Psoas muscle (tissue), 8 donors: ENCODE measurements around the gene ASPSCR1. TPM values are rescaled to one million over a fixed set of nuclear protein-coding genes. Genes with fewer than 3 reads are reported as not detected.

Experiments
- ATAC-seq, 4 donors: fragments of 200-7000 bp; cut with Tn5 transposase; one replicate each; pipeline ENCODE4 v1.9.1; 2020; ENCODE audit warnings: moderate library complexity in 3 of 4, mild to moderate bottlenecking in 2 of 4
- DNase-seq, 2 donors: peaks; one replicate each; pipeline ENCODE4 v3.0.0-alpha.2; 2020
- H3K27ac ChIP-seq: fragments of 200-600 bp; one replicate; pipeline ENCODE4 v1.8.0; 2022
- H3K27me3 ChIP-seq, 3 donors: fragments of 200-600 bp in 1 of 3; one replicate each; pipeline versions ENCODE4 v1.6.1 to v1.8.0; 2013 to 2022; ENCODE audit warnings: low read length in 2 of 3, mild to moderate bottlenecking in 2 of 3, moderate library complexity in 1 of 3; ENCODE audit not compliant: insufficient read depth in 3 of 3
- H3K36me3 ChIP-seq, 2 donors: fragments of 200-600 bp in 1 of 2; one replicate each; pipeline versions ENCODE4 v1.6.1 to v1.8.0; 2013 to 2022; ENCODE audit warnings: low read depth in 1 of 2, mild to moderate bottlenecking in 1 of 2, moderate library complexity in 1 of 2; ENCODE audit not compliant: insufficient read depth in 1 of 2
- H3K4me1 ChIP-seq: fragments of 200-600 bp; one replicate; pipeline ENCODE4 v1.8.0; 2022
- H3K4me3 ChIP-seq: fragments of 200-600 bp; one replicate; pipeline ENCODE4 v1.8.0; 2022; ENCODE audit warnings: mild to moderate bottlenecking
- H3K9me3 ChIP-seq: fragments of 200-600 bp; one replicate; pipeline ENCODE4 v1.8.0; 2022
- WGBS, 3 donors: extraction: QIAGEN DNeasy Blood & Tissue Kit; methylation state at CpG; one replicate each; pipeline versions ENCODE4 v1.1.6 to v1.1.7; 2013; 5-methylcytosine and 5-hydroxymethylcytosine counted together
- intact Hi-C, 2 donors: fragments of 100-400 bp; cut with DNase I; formaldehyde crosslinking; loops; one replicate each; pipeline versions ENCODE4 v1.11.0 to v1.14.2; 2022
- polyA plus RNA-seq, 3 donors: library from polyadenylated mRNA; stranded (reverse); fragments of 200-250 nt; gene quantifications; one replicate each; pipeline ENCODE4 v1.2.3, GENCODE V29; 2013
- total RNA-seq, 4 donors: library from RNA; stranded (reverse); fragmentation: NEBNext Ultra II Directional in 2 of 4; extraction: Animal tissue kit (Norgen Biotek cat#: 25700) in 2 of 4; gene quantifications; one replicate each; pipeline versions ENCODE4 v1.2.1 to v1.2.4, GENCODE V29; 2021 to 2023
- TF ChIP-seq, protein P1 (sequence below): fragments of 200-600 bp; IDR thresholded peaks from one replicate; pipeline ENCODE4 v1.8.0; 2022; ENCODE audit warnings: antibody characterized with exemption
- donor health status: healthy with polysubstance abuse.
- donor health status: DM: no; HTN: no; CAD: no; lungs with moderate emphysema.
- donor health status: Bipolar disorder and iron deficiency.
- donor health status: healthy.
- donor health status: DM: yes; HTN: yes; CAD: no.
- donor health status: DM: no; HTN: no; CAD: no.
- donor health status: DM: no; HTN: no; CAD: no.
- donor health status: DM: yes; HTN: yes; CAD: no.

The ASPSCR1 gene
- total and polyA plus RNA-seq, 7 donors = 27.7 to 37.4 (median 33.0) TPM

GRCh38 chr17:81962499-81963441, 14.7 kb upstream of the ASPSCR1 start:
- TF ChIP-seq, protein P1, sequence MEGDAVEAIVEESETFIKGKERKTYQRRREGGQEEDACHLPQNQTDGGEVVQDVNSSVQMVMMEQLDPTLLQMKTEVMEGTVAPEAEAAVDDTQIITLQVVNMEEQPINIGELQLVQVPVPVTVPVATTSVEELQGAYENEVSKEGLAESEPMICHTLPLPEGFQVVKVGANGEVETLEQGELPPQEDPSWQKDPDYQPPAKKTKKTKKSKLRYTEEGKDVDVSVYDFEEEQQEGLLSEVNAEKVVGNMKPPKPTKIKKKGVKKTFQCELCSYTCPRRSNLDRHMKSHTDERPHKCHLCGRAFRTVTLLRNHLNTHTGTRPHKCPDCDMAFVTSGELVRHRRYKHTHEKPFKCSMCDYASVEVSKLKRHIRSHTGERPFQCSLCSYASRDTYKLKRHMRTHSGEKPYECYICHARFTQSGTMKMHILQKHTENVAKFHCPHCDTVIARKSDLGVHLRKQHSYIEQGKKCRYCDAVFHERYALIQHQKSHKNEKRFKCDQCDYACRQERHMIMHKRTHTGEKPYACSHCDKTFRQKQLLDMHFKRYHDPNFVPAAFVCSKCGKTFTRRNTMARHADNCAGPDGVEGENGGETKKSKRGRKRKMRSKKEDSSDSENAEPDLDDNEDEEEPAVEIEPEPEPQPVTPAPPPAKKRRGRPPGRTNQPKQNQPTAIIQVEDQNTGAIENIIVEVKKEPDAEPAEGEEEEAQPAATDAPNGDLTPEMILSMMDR = no peak
- DNase-seq (peak in 1 of 2 donors; percentile 69), ATAC-seq (peak in 3 of 4 donors; percentile 16 to 53 (median 43))
- peaks cover 0 to 23% (median 3%) of the 10 kb centered on the region in 3 donors for H3K27me3 ChIP-seq
- H3K9me3 ChIP-seq = no peaks in the 10 kb centered on the region
- H3K4me3 ChIP-seq = peak overlapping the region; percentile 55
- no peaks in the 10 kb centered on the region for H3K36me3 ChIP-seq
- H3K4me1 ChIP-seq = peaks cover 33% of the 10 kb centered on the region
- H3K27ac ChIP-seq = peak overlapping the region; percentile 86
- WGBS, 3 donors = 31 to 56% (median 33%) methylated on average over 34 to 37 of the region's 37 CpGs
- intact Hi-C loops = loop anchor here (5.0 kb wide), 2 partner anchors 40 to 190 kb away; no protein-coding TSS in a partner anchor

DNA sequence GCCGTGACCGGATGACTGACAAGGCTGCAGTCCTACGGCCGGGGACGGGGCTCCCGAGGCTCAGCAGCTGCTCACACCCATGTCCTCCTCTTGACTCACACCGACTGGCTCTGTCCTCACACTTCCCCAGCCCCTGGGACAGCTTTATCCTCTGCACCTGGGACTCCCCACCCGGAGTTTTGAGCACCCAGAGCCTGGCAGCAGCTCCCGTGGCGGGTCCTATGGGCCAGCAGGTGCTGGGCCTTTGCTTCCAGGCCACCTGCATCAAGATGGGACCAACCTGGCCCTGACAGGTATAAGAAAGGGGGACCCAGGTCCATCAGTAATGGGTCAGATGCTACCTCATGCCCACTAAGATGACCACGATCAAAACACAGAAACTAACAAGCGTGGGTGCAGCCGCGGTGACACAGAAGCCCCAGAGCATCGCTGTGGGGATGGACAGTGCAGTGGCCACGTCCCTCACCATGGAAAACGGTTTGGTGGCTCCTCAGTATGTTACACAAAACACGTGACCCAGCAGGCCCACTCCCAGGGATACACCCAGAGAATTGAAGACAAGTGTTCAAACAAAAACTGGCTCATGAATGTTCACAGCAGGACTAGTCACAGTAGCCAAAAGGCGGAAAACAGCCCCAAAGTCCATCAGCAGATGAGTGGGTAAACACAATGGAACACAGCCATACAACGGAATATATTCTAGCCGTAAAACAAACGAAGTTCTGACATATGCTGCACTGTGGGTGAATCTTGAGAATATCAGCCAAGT, 13.2 kb upstream of the ASPSCR1 start:
- TF ChIP-seq, protein P1 = no peak
- intact Hi-C loops = loop anchor here (5.0 kb wide), 2 partner anchors 38 to 188 kb away; no protein-coding TSS in a partner anchor
- Histone ChIP-seq H3K9me3 (no peaks in the 10 kb centered on the region), H3K4me3 (no peak overlapping the region), H3K36me3 (no peaks in the 10 kb centered on the region), H3K27me3 (peaks cover 0 to 18% (median 3%) of the 10 kb centered on the region in 3 donors), H3K4me1 (peaks cover 35% of the 10 kb centered on the region), H3K27ac (no peak overlapping the region)
- DNase-seq (no peak), ATAC-seq (no peak)
- WGBS, 3 donors = 73 to 76% (median 74%) methylated on average over 22 of the region's 22 CpGs

DNA sequence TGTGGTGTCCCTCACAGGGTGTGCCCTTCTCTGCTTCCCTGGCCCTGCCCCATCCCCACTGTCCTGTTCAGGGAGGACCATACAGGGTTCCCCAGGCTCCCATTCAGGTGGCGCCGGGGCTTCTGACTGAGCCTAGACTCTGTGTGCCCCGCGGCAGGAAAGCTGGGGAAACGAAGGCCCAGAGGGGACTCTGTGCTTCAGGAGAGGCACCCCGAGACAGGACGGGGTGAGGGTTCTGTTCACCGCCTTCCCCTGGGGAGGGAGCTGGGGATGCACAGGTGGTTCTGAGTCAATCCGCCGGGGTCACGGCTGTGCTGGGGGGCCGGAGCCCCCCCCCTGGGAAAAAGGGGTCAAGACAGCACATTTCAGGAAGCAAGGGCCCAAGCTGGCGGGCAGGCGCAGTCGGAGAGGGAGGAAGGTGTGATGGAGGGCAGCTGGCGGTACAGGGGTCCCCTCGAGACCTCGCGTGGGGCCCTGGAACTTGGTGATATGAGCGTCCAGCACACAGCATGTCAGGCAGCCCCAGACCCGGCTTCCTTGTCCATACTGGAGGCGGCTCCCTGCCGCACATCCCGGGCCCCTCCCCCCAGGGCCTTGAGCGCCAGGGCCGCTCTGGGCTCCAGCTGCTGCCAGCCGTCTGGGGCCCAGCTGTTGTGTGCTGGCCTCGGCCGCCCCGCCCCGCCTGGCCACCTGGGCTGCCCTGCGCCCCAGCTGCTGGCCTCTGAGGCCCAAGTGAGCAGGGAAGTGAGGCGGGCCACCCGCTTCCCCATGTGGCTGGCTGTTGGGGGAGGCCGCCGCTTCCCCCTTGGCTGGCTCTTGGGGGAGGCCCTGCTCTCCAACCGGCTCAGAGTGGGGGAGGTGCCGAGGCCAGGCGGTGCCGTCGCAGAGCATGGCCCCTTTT, 10.8 kb upstream of the ASPSCR1 start:
- H3K27ac ChIP-seq = no peak overlapping the region
- peaks cover 0 to 5% (median 0%) of the 10 kb centered on the region in 3 donors for H3K27me3 ChIP-seq
- H3K4me1 ChIP-seq = peaks cover 27% of the 10 kb centered on the region
- TF ChIP-seq, protein P1 = no peak
- WGBS, 3 donors = 46 to 48% (median 47%) methylated on average over 35 to 41 of the region's 41 CpGs
- no peaks in the 10 kb centered on the region for H3K9me3 ChIP-seq
- peak; percentile 56 to 77 for DNase-seq
- no peaks in the 10 kb centered on the region for H3K36me3 ChIP-seq
- intact Hi-C loops = loop anchor here in 1 of 2 donors (5.0 kb wide), 1 partner anchor 36 kb away; no protein-coding TSS in a partner anchor
- H3K4me3 ChIP-seq = no peak overlapping the region
- peak; percentile 16 to 57 (median 38) for ATAC-seq

GRCh38 chr17:81967244-81967532, 10.2 kb upstream of the ASPSCR1 start:
- ATAC-seq (peak in 2 of 4 donors; percentile 2 to 5), DNase-seq (no peak)
- Histone ChIP-seq H3K36me3 (no peaks in the 10 kb centered on the region), H3K4me3 (no peak overlapping the region), H3K27ac (peak overlapping the region; percentile 50), H3K4me1 (peaks cover 27% of the 10 kb centered on the region), H3K27me3 (no peaks in the 10 kb centered on the region), H3K9me3 (no peaks in the 10 kb centered on the region)
- intact Hi-C loops = loop anchor here in 1 of 2 donors (5.0 kb wide), 1 partner anchor 35 kb away; no protein-coding TSS in a partner anchor
- 30 to 63% (median 36%) methylated on average over 3 to 5 of the region's 5 CpGs for WGBS, 3 donors
- TF ChIP-seq, protein P1 = no peak
